GM13976 (cell line): Measurements from ENCODE around the gene ZNF678.
"Not testable (repeated sequence)": the region's sequence is repeated elsewhere in the genome, so short reads cannot be mapped to it uniquely, and the experiment has no call there.

ENCODE experiments used
- DNase-seq: peaks from one replicate; pipeline ENCODE4 v3.0.0; 2012; ENCODE audit warnings: low spot score
- CTCF ChIP-seq: IDR thresholded peaks from 2 replicates; pipeline ENCODE4 v1.5.1; 2012; ENCODE audit warnings: borderline replicate concordance, mild to moderate bottlenecking; ENCODE audit not compliant: insufficient read depth; ENCODE audit errors: extremely low read depth, missing control alignments, control extremely low read depth
- in situ Hi-C: fragments of 300-500 bp; cut with MboI; formaldehyde crosslinking; loops from one replicate; pipeline ENCODE4 v1.12.0; 2022; ENCODE audit warnings: low sequenced_read_pairs, mixed read lengths, inconsistent platforms; ENCODE audit not compliant: unreplicated experiment

The ZNF678 gene

GRCh38 chr1:227603327-227603726, 40.0 kb downstream of the ZNF678 start:
- no peak for TF ChIP-seq CTCF
- no peak for DNase-seq
- in situ Hi-C loops, result no loop called here

- DNase-seq, result no peak
- no peak for TF ChIP-seq CTCF
- in situ Hi-C loops, result no loop called here
Observed at GRCh38 chr1:227604446-227604845, 41.1 kb downstream of the ZNF678 start.

- in situ Hi-C loops, DNase-seq: not testable (repeated sequence)
Observed at GRCh38 chr1:227606271-227606670, 42.9 kb downstream of the ZNF678 start.

- TF ChIP-seq CTCF, result no peak
- in situ Hi-C loops, result no loop called here
- no peak for DNase-seq
Observed at GRCh38 chr1:227607336-227607898, 44.1 kb downstream of the ZNF678 start.

GRCh38 chr1:227612658-227613057, 49.3 kb downstream of the ZNF678 start:
- in situ Hi-C loops, result no loop called here
- no peak for TF ChIP-seq CTCF
- DNase-seq, result no peak

GRCh38 chr1:227613526-227613925, 50.2 kb downstream of the ZNF678 start:
- no peak for DNase-seq
- no peak for TF ChIP-seq CTCF
- in situ Hi-C loops, result no loop called here

- TF ChIP-seq CTCF, result no peak
- in situ Hi-C loops, result no loop called here
- DNase-seq, result no peak
Observed at GRCh38 chr1:227621211-227621610, 57.9 kb downstream of the ZNF678 start.
